ENCODE data around the gene ST6GAL1. TPM values are rescaled to one million over a fixed set of nuclear protein-coding genes. Genes with fewer than 3 reads are reported as not detected.

ST6GAL1 gene
- total and polyA plus RNA-seq, 2 of the 13 experiments (the other 11 are each of a cell fraction or from before 2014, with no cell fraction given), result 79.9 to 164 TPM

- TF ChIP-seq ZNF574 (CRISPR knock-in tag; IDR thresholded peaks at IDR 0.05) (no peak), ZC3H13 (CRISPR knock-in tag; IDR thresholded peaks at IDR 0.05) (0 out of 2 replicates have a peak, but pooled peaks have one; percentile 67), IRX3 (CRISPR knock-in tag; IDR thresholded peaks at IDR 0.05; ENCODE audit: borderline replicate concordance, low read depth) (0 out of 2 replicates have a peak, but pooled peaks have one; percentile 42), ZFYVE20 (CRISPR knock-in tag; IDR thresholded peaks at IDR 0.05; ENCODE audit: borderline replicate concordance, low read depth) (no peak), NFKB2 (CRISPR knock-in tag; IDR thresholded peaks at IDR 0.05; ENCODE audit: borderline replicate concordance) (no peak), AGO1 (IDR thresholded peaks at IDR 0.05; ENCODE audit: low read depth, low read length, poor library complexity, severe bottlenecking) (no peak), SMARCE1 (IDR thresholded peaks at IDR 0.05; ENCODE audit: borderline replicate concordance) (peak; percentile 72; the same call in 1 of the 2 replicates), ZNF343 (CRISPR knock-in tag; IDR thresholded peaks at IDR 0.05) (no peak), CERS6 (CRISPR knock-in tag; IDR thresholded peaks at IDR 0.05) (no peak), ZXDC (CRISPR knock-in tag; IDR thresholded peaks at IDR 0.05) (no peak), NR2F6 (IDR thresholded peaks at IDR 0.05) (peak; percentile 75), NR2F6 (CRISPR knock-in tag; IDR thresholded peaks at IDR 0.05) (peak; percentile 80), FOXP4 (CRISPR knock-in tag; IDR thresholded peaks at IDR 0.05) (peak; percentile 78)
Observed at GRCh38 chr3:187041362-187042307, 111.3 kb downstream of the ST6GAL1 start (continued).

Measured in HepG2 (cell line).